Thoracic aorta (tissue), 2 donors: Measurements from ENCODE around the gene COLEC11. TPM values are rescaled to one million over a fixed set of nuclear protein-coding genes. Genes with fewer than 3 reads are reported as not detected.
"Not testable (repeated sequence)": the region's sequence is repeated elsewhere in the genome, so short reads cannot be mapped to it uniquely, and the experiment has no call there.

Experiments used
- ATAC-seq: fragments of 150-250 bp; one replicate; pipeline ENCODE4 v1.8.0; 2017; ENCODE audit warnings: low read depth; ENCODE audit not compliant: insufficient number of reproducible peaks, low FRiP score
- DNase-seq: peaks from one replicate; pipeline ENCODE4 v3.0.0-alpha.2; 2020; ENCODE audit warnings: low spot score
- H3K27ac ChIP-seq, 2 donors: fragments of 200-600 bp; sonication (generic); 1 replicate in 1 of 2; 2 replicates in 1 of 2; pipeline ENCODE4 v1.5.1; 2016; ENCODE audit warnings: mild to moderate bottlenecking in 2 of 2, moderate library complexity in 2 of 2
- H3K27me3 ChIP-seq: fragments of 200-600 bp; sonication (generic); replicated peaks from 2 replicates; pipeline ENCODE4 v1.6.0; 2016; ENCODE audit warnings: mild to moderate bottlenecking; ENCODE audit not compliant: insufficient read depth
- H3K36me3 ChIP-seq: fragments of 200-600 bp; sonication (generic); one replicate; pipeline ENCODE4 v1.5.1; 2016
- H3K4me1 ChIP-seq, 2 donors: fragments of 200-600 bp; sonication (generic); 1 replicate in 1 of 2; 2 replicates in 1 of 2; pipeline versions ENCODE4 v1.5.1 to v1.6.0; 2016; ENCODE audit warnings: low read depth in 2 of 2, mild to moderate bottlenecking in 1 of 2; ENCODE audit not compliant: control insufficient read depth in 1 of 2
- H3K4me3 ChIP-seq: fragments of 200-600 bp; sonication (generic); 2 replicates; pipeline ENCODE4 v1.5.1; 2016; ENCODE audit warnings: mild to moderate bottlenecking
- H3K9me3 ChIP-seq: fragments of 200-600 bp; sonication (generic); 2 replicates; pipeline ENCODE4 v1.5.1; 2016
- total RNA-seq, 2 donors: library from RNA; depleted of rRNA; stranded (reverse); fragments of >200 nt; gene quantifications; one replicate each; pipeline versions ENCODE4 v1.1.0 to v1.2.3, GENCODE V29; 2016
- TF ChIP-seq, protein P1 (sequence below): fragments of 200-600 bp; sonication (generic); IDR thresholded peaks from one replicate; pipeline ENCODE4 v1.5.1; 2019; ENCODE audit warnings: antibody characterized with exemption

Gene COLEC11
- total RNA-seq, 2 donors from 2014 or later: 9.4 to 22.5 TPM

DNA sequence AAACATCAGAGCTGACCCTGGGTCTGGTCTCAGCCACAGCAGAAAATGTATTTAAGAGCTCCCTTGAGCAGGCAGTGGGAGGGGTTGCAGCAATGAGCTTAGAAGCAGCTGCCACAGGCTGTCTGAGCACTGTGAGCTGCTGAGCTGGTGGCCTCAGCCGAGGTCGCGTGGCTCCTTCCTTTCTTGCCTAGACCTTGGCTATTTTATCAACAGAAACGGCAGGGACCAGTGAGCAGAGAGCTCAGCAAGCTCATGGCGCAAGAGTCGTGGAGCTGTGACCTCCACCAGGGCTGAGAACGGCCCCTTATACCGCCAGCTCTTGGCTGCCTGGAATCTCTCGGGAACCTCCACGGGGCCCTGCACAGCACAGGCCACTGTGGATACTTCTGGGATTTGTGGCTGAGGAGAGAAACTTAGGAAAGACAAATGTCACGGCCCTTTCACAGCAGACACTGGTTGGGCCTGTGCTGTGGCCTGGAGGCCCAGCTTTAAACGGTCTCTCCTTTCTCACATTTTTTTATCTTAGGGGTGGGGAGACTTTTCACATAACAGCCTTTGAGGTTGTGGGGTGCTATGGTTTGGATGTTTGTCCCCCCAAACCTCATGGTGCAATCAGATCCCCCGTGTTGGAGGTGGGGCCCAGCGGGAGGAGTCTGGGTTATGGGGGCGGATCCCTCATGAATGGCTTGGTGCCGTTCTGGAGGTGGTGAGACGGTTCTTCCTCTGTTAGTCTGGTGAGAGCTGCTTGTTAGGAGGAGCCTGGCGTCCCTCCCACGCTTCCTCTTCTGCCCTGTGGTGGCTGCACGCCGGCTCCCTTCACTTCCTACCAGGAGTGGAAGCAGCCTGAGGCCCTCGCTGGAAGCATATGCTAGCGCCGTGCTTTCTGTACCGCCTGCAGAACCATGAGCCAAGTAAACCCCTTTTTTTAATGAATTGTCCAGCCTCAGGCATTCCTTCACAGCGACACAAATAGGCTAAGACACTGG, 64.8 kb downstream of the COLEC11 start:
- no peaks in the 10 kb centered on the region for H3K4me1 ChIP-seq
- H3K36me3 ChIP-seq: no peaks in the 10 kb centered on the region
- no peaks in the 10 kb centered on the region for H3K27me3 ChIP-seq
- no peak overlapping the region for H3K27ac ChIP-seq
- H3K9me3 ChIP-seq: no peaks in the 10 kb centered on the region
- TF ChIP-seq, protein P1, sequence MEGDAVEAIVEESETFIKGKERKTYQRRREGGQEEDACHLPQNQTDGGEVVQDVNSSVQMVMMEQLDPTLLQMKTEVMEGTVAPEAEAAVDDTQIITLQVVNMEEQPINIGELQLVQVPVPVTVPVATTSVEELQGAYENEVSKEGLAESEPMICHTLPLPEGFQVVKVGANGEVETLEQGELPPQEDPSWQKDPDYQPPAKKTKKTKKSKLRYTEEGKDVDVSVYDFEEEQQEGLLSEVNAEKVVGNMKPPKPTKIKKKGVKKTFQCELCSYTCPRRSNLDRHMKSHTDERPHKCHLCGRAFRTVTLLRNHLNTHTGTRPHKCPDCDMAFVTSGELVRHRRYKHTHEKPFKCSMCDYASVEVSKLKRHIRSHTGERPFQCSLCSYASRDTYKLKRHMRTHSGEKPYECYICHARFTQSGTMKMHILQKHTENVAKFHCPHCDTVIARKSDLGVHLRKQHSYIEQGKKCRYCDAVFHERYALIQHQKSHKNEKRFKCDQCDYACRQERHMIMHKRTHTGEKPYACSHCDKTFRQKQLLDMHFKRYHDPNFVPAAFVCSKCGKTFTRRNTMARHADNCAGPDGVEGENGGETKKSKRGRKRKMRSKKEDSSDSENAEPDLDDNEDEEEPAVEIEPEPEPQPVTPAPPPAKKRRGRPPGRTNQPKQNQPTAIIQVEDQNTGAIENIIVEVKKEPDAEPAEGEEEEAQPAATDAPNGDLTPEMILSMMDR: no peak
- H3K4me3 ChIP-seq: no peak overlapping the region
- DNase-seq (no peak), ATAC-seq (no peak)

DNA sequence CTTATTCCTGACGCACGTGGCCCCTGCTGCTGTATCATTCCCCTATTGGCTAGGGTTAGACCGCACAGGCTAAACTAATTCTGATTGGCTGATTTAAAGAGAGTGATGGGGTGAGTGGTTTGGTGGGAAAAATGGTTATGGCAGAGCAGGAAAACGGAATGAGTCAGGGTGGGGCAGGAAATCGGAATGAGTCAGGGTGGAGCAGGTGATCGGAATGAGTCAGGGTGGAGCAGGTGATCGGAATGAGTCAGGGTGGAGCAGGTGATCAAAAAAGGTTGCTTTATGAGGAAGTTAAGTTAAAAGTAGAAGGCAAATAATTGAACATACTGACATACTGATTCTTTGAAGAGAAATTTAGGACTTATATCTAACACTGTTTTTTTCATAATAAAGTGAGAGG, 65.7 kb downstream of the COLEC11 start:
- not testable (repeated sequence) for H3K9me3 ChIP-seq, ATAC-seq, H3K27ac ChIP-seq, H3K4me3 ChIP-seq, H3K36me3 ChIP-seq, DNase-seq, H3K27me3 ChIP-seq, H3K4me1 ChIP-seq

- no peak overlapping the region for H3K27ac ChIP-seq
- ATAC-seq (no peak), DNase-seq (no peak)
- H3K27me3 ChIP-seq: no peaks in the 10 kb centered on the region
- no peak overlapping the region for H3K4me3 ChIP-seq
- no peaks in the 10 kb centered on the region for H3K4me1 ChIP-seq
- H3K9me3 ChIP-seq: no peaks in the 10 kb centered on the region
- H3K36me3 ChIP-seq: no peaks in the 10 kb centered on the region
- TF ChIP-seq, protein P1: no peak
These were observed 66.3 kb downstream of the COLEC11 start for GRCh38 chr2:3661149-3661660.

GRCh38 chr2:3662239-3662638, 67.3 kb downstream of the COLEC11 start:
- Histone ChIP-seq H3K9me3 (no peaks in the 10 kb centered on the region), H3K4me1 (no peaks in the 10 kb centered on the region), H3K27ac (no peak overlapping the region), H3K36me3 (no peaks in the 10 kb centered on the region), H3K27me3 (no peaks in the 10 kb centered on the region), H3K4me3 (no peak overlapping the region)
- DNase-seq (no peak), ATAC-seq (no peak)
- TF ChIP-seq, protein P1: no peak

DNA sequence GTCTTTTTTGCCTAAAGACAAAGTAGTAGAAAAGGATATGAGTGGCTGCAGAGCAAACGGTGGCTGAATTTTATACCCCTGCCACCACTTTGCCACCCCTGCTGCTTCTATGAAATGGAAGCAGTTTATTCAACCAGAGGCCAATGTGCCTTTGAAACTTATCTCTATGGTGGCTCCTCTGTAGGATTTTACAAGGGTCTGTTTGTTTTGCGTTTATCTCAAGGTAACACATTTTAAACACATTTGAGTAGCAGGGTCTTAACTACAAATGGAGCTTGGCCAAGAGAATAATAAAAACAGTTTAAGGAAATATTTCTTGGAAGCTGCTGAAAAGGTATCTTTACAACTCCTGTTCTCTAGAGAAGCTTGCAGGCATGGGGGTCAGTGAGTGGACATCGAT, 69.2 kb downstream of the COLEC11 start:
- H3K4me3 ChIP-seq: no peak overlapping the region
- H3K27ac ChIP-seq: no peak overlapping the region
- no peaks in the 10 kb centered on the region for H3K4me1 ChIP-seq
- no peaks in the 10 kb centered on the region for H3K36me3 ChIP-seq
- TF ChIP-seq, protein P1: no peak
- ATAC-seq (no peak), DNase-seq (no peak)
- H3K9me3 ChIP-seq: no peaks in the 10 kb centered on the region
- no peaks in the 10 kb centered on the region for H3K27me3 ChIP-seq
